Neural progenitor cell (in vitro differentiated cells): ENCODE data around the gene IFT20.

Experiments
- CTCF ChIP-seq: fragments of 200-600 bp; sonication (generic); IDR thresholded peaks from 2 replicates; pipeline ENCODE4 v1.5.1; 2017; ENCODE audit warnings: antibody characterized with exemption, mild to moderate bottlenecking
- EZH2 ChIP-seq: fragments of 200-600 bp; sonication (generic); IDR thresholded peaks from 2 replicates; pipeline ENCODE4 v1.6.1; 2017; ENCODE audit warnings: antibody characterized with exemption, mild to moderate bottlenecking, moderate library complexity
- EZH2phosphoT487 ChIP-seq: fragments of 200-600 bp; sonication (generic); IDR thresholded peaks from 2 replicates; pipeline ENCODE4 v1.6.1; 2017; ENCODE audit warnings: antibody characterized with exemption

GRCh38 chr17:28347261-28347891 is 12.1 kb upstream of the IFT20 start:
- TF ChIP-seq CTCF, result no peak
- TF ChIP-seq EZH2, result no peak
- no peak for TF ChIP-seq EZH2phosphoT487
